CD4-positive, alpha-beta T cell treated with Interleukin-15 for 1 hour (primary cell): ENCODE results near the gene MEIS1.
"Not testable (repeated sequence)": the region's sequence is repeated elsewhere in the genome, so short reads cannot be mapped to it uniquely, and the experiment has no call there.

ENCODE experiments used
- DNase-seq: peaks from one replicate; pipeline ENCODE4 v3.0.0-alpha.2; 2020

The MEIS1 gene

DNA sequence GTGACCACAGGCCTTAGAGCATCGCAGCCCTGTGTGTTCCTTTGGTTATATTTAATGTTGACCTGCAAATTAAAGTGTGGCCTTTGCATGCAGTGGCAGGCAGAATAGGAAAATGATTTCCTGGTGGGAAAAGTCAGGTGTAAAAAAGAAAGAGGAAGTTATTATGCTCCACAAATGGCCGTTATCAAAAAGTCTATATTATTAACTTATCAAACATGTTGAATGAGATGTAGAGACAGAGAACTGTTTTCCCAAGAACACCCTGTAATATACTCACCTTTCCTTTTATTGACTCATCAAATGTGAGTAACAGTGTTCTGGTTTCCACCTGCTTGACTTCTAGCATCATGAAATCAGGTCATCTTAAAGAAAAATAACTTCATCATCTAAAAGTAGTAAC lies 35.3 kb downstream of the MEIS1 start:
- no peak for DNase-seq

- DNase-seq = no peak
Measured at GRCh38 chr2:66472225-66472843, 37.4 kb downstream of the MEIS1 start.

DNA sequence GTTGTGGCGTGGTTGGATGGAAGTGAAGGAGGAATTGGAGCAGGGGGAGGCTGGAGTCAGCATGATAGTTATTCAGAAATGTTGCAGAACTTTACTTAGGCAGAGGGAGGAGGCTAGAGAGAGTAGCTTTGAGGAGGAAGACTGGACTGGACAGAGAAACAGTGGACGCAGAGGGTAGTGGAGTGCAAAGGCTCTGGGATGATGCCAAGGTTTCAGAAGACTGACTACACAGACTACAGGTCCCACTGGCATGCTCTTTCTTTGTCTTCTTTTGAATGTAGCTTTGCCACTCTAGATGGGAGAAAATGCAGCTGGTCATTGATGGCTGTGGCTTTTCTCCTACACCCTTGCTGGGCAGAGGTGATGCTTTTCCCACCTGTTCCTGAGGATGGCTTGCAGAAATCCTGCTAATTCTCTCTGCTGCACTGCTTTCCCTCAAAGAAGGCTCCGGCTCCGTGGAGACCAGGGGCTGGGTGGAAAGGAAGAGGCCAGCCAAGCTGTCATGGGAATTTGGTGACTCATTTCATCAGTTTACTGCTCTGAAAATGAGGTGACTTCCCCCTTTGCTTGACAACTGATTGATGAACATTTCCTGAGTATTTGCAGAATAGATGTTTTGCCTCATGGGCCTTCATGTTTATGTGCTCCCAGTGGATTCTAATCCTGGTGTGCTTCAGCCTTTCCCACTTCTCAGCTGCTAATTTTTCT lies 42.4 kb downstream of the MEIS1 start:
- DNase-seq = no peak

- no peak for DNase-seq
Measured at GRCh38 chr2:66478299-66478698, 43.4 kb downstream of the MEIS1 start.

GRCh38 chr2:66478731-66479316 lies 43.9 kb downstream of the MEIS1 start:
- DNase-seq = no peak

- DNase-seq = no peak
Measured at GRCh38 chr2:66481100-66481549, 46.2 kb downstream of the MEIS1 start.

- not testable (repeated sequence) for DNase-seq
Measured at GRCh38 chr2:66485252-66485651, 50.3 kb downstream of the MEIS1 start.

- no peak for DNase-seq
Measured at GRCh38 chr2:66488946-66489345, 54.0 kb downstream of the MEIS1 start.

- DNase-seq = no peak
Measured at GRCh38 chr2:66489436-66489835, 54.5 kb downstream of the MEIS1 start.

DNA sequence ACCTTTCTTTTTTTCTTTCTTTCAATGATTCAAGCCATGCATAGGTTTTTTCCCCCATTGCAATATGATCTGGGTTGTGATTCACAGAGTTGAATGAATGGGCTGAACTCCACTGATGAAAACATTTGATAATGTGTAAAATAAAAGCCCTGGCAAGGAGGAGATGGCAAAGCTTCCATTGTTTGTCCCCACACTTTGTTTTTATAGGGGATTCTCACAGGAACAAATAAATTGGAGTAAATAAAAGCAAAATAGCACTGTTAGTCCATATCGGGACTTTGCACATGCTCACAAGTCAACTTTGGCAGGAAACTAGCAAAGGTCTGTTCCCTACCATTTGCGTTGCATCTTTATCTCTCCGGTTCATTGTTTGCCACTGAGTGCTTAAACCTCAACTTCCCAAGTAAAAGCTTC lies 55.7 kb downstream of the MEIS1 start:
- no peak for DNase-seq

DNA sequence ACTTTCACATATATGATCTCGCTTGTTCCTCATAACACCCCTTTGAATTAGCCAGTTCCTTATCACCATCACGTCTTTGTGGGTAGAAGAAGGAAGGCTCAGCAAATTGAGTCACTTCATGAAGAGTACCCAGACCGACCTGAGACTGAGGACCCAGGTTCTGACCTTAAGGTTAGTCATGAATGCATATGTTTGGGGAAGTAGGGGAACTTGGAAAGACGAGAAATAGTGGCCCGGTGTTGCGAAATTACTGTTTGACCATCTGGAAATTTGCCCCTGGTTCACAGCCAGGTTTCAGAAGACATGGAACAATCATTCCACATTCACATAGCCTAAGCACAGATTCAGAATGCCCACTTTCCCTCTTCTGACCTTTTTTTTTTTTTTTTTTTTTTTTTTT lies 59.8 kb downstream of the MEIS1 start:
- no peak for DNase-seq

GRCh38 chr2:66495788-66496640 lies 61.1 kb downstream of the MEIS1 start:
- no peak for DNase-seq

DNA sequence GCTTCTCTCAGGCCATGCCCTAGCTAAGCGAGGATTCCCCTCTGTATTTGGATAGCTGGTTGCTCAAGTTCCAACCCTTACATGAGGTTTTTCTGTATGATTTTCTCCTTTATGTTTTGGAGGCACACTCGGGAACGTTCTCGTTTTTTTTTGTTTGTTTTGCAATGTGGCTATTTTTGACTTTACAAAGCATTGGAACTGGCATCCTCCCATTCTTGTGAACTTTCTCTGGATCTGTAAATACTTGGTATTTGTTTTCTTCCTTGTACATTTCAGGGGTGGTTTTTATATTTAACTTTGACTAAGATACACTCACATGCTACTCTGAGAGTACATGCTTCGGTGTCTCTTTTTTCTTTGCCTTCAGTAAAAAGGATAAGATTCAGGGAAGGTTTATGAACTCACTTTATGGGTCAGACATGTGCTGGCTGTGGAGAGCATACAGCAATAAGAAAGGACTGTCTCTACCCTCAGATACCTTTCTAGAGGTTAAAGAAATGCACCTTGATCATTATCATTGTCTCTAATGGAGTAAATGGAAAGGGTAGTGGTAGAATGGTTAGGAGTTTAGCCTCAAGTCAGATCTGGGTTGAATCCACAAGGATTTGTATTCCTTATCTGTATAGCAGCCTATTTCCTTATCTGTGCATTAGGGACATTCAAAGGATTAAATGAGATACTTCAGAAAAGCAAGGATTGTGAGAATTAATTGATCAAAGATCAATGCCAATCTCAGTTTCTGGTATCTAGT lies 61.9 kb downstream of the MEIS1 start:
- no peak for DNase-seq

GRCh38 chr2:66497431-66498288 lies 62.7 kb downstream of the MEIS1 start:
- DNase-seq = no peak

GRCh38 chr2:66498289-66498975 lies 63.5 kb downstream of the MEIS1 start:
- no peak for DNase-seq

DNA sequence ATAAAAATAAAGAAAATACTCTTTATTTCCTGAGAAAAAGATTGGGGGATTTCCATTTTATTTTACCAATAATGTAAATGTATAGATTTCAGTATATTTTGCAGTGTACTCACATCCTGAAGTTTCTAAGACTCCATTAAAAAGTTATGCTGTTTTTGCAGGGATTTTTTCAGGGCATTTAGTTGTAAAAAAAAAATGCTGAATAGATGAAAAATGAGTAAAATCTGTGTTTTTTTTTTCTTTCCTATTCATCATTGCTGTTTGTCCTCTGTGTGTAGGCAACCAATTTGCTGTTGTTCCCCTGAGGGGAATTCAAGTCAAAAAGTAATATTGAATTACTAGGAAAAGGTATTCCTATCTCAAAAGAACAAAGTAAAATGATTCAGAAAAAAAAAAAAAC lies 66.3 kb downstream of the MEIS1 start:
- DNase-seq = no peak

DNA sequence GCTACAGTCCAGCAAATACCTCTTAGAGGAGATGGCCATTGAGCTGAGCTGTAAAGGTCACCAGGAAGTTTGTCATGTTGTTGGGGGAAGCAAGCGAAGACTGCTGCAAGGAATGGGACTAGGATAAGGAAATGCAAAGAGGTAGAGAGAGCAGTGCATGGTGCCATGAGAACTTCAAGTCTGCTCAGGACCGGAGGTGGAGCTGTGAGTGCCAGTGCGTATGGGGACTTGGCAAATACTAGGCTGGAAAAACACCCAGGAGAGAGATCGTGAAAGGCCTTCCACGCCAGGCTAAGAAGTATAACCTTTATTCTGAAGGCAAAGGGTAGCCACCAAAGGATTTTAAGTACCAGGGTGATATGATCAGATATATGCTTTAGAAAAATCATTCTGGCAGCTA lies 71.3 kb downstream of the MEIS1 start:
- no peak for DNase-seq

DNA sequence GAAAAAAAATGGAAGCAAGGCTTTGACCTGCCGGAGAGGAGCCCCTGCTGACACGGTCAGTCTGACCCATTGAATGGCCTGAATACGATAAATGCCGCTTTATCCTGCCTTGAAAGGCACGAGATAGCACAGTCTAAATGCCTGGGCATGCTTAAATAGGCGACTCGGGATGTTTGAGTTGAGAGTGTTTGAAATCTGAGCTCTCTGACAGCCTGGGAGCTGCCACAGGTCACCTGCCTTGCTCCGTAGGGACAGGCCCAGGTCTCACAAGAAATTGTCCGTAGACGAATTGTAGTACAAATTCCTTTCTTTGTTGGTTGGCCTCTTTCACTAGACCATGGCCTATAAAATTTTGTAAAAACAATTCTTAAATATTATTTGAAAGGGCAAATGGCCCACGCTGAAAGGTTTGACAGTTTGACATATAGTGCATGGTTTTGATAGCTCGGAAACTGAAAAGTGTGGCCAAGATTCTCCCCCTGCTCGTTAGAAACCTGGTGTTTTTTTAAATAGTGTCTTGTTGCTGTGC lies 72.8 kb downstream of the MEIS1 start:
- DNase-seq = no peak

DNA sequence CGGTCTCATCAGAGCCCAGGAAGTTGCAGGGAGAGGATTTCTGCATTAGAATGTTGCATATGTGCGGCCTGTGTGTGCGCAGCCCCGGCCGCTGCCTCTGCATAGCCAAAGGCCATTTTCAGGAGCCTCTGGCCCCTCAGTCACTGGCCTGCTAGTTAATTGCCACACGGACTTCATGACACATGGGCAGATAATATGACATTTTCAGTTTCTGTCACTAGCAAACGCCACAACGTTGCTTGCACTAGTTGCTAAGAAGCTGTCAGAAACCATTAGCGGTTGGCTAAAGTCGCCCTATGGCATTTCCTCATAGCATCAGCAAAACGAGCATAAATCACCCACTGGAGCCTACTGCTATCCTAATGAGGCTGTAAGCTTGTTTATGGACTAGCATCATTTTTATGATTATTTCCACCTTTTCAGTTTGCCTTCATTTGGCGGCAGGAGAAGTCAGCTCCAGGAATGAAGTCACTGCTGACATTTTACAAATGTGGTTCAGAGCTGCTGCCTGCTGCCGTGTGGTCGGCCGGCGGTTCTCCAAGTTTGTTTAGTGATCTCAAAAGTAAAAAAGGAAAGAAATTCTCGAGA lies 73.7 kb downstream of the MEIS1 start:
- no peak for DNase-seq

DNA sequence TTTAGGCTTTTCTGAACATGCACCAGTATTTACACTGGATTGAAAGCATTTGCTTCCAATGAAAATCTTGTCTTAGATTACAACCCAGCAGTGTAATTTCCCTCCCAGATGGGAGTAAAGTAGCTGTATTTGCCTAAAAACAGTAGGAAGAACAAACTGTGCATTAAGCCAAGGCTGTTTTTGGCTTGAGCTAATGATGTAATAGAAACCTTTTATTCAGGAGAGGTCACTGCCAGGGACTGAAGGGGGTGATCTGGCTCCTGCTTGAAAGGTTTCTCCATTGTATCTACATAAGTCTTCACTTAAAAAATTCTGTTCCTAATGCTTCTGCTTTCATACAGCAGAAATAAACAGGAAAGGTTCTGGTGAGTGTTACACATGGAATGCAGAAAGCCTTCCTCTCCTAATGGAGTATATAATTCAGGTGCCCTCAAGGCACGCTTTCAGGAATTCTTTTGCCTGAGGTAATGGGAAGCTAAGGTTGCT lies 74.4 kb downstream of the MEIS1 start:
- no peak for DNase-seq
